NOMO-1 (cell line): ENCODE measurements around the gene C1QB.

Experiments
- DNase-seq, 2 experiments: peaks; one replicate each; lab custom pipeline; 2025; ENCODE audit not compliant: unreplicated experiment in 2 of 2; lab: John Stamatoyannopoulos, UW

The C1QB gene, protein sequence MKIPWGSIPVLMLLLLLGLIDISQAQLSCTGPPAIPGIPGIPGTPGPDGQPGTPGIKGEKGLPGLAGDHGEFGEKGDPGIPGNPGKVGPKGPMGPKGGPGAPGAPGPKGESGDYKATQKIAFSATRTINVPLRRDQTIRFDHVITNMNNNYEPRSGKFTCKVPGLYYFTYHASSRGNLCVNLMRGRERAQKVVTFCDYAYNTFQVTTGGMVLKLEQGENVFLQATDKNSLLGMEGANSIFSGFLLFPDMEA

DNA sequence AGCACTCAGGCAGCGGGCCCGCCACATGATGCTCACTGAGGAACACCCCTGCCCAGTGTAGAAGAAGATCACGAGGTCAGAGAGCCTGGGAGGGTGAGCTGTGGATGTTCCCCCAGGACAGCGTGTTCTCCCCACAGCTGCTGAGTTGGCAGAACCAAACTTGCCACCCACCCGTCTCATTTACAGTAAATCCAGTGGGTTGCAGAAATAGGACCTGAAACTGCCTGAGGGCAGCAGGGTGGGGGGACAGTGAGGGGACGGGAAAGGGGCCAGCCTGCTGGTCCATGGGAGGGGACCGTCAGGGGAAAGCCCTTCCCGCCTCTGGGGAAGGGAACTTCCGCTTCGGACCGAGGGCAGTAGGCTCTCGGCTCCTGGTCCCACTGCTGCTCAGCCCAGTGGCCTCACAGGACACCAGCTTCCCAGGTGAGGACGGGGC, at the start of gene C1QB:
Gene C1QB, plus strand, starts transcription at position 356 of the 436 bp plus-strand sequence. CDS start 6,227 bp downstream, outside the sequence.
- DNase-seq = no peak

DNA sequence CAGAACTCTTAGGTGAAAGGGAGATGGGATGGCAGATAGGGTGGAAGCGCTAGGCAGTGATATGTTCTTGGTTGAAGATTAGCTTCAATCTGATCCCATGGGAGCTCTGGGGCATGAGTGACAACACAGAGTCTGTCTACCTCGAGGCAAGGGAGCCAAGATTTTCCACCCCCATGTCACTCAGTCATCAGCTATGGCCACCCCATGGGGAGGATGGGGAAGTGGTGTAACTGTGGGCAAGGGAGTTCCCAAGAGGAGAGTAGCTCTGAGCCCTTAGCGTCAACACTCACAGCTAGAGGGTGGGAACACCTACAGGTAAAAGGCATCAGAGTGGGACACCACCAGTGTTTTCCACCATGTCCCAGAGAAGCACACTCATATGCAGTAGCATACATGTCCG, 46.9 kb upstream of the C1QB start:
- DNase-seq = no peak

DNA sequence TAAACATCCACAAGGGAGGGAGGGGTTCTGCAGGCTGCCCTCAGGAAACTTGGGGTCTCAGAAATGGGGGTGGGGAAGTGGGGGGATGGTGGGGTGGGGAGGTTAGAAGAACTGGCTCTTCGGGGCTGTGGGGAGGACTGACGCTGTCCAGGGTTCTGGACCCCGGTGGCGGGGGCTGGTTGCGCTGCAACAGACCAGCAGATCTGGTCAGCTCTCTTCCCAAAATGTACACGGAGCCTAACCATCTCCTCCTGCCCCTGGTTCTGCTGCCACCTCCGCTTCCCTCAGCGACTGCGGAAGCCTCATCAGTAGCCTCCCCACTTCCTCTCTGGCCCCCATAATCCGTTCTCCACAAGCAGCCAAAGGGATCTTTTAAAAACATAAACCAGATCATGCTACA, 45.9 kb upstream of the C1QB start:
- DNase-seq = no peak

DNA sequence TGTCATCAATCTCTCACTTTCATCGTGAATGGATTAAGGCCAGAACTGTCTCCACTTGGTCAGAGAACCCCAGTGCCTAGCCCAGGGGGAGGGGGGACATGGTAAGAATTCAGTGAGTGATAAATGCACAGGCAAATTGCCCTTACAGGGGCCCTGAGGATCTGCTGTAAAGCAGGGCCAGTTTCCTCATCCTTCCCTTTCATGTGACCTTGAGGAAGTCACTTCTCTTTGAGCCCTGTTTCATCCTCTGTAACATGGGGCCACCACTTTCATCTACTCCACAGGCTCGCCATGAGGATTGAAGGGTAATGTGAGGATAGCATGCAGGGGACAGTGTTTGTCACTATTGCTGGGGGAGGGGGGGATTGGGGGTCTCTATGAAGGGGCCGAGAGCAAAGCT, 44.7 kb upstream of the C1QB start:
- DNase-seq = no peak

DNA sequence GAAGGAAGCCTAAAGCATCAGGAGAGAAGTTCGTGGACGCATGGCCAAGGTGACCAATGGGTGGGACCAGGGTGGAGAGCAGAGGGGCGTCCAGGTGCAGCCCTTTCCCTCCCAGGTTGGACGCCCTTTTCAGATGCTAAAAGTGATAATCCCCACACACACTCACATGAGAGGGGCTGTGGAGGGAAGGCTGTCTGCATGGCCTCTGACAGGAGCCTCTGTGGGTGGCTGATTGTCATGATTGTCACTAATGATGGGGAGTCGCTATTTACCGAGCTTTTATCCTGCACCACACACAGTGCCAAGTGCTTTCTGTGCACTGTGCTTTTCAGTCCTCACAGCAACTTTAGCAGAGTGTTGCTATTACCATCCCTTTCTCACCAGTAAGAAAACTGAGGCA, 43.7 kb upstream of the C1QB start:
- no peak for DNase-seq

DNA sequence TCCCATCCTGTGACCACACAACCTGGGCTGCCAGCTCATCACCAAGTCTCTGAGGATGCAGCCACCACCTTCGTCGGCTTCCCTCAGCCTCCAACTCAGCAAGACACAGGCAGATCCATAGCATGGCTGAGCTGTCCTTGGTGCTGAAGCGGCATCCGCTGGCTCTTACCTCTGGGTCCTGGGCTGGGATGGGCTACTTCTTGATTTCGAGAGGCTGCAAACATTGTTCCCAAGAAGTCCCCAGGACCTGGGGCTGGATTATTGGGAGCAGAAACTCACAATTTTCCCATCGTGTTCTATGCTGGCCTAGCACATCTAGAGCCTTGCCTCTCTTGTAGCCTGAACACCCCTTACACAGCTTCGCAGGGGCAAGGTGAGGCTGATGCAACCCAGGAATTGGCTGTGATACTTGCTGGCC, 41.5 kb upstream of the C1QB start:
- peak; percentile 24 to 39 for DNase-seq

DNA sequence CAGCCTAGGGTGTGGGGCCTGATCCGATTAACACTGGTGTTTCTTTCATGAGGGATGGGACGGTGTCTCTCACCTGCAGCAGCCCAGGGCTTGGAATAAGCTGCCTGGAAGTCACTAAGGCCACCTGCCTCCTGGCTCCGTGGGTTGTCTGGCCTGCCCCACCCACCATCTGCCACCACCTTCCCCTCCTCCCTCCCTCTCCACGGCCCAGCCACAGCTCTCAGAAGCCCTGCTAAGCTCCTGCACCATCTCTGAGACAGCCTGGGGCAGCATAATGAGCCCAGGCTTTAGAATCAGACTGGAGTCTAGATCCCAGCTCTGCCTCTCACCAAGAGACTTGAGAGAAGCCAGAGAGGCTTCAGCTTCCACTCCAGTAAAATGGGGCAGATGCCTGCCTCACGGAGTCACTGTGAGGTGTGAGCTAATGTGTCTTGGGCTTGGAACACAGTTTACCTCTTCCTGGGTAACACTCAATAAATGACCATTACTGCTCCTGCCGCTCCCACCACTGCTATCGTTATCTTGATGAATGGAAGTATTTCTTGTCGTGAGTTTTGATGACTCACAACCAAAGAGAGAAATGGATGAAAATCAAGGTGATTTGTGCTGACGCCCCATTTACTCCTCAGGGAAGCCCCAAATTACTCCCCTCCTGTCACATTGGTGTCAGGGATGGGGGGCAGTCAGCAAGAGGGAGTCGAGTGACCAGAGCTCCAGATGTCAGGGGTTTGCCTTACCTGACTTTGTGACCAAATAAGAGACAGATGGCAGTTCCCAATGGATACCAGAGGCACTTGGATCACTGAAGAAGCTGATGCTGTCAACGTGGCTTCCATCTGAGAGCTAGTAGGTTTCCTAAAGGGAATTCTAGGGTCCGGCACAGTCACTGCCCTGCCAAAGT, 40.1 kb upstream of the C1QB start:
- no peak for DNase-seq

DNA sequence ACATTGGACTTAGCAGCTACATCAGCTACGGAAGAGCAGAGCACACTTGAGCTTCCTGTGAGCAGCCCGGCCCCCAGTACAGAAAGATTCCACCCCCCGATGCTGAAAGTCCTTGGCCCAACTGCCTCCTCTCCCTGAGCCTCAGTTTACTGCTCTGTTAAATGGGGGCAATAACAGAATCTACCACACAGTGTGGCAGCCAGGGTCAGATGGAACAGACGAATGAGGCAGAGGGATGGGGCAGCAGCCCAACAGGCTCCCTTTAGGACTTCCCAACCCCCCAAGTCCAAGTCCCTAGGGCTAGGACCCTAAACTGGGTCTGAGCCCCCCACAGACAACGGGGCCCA, 39.5 kb upstream of the C1QB start:
- DNase-seq = no peak

DNA sequence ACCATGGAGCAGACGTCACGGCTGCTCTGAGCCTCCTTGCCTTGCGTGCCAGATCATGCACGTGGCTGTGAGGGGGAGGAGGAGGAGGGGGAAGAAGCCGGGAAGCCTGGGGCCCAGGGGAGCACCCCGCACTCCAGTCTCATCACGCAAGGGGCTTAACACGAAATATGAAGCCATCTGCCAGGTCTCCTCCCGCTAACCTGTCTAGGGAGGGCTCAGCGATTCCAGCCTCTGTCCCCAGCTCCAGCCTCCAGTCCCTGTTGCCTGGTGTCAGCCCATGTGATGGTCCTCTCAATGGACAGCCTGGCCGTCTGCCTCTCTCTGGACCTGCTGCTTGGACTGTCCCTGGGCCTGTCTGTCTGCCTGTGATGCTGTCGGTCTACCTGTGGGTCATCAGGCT, 39.1 kb upstream of the C1QB start:
- no peak for DNase-seq

DNA sequence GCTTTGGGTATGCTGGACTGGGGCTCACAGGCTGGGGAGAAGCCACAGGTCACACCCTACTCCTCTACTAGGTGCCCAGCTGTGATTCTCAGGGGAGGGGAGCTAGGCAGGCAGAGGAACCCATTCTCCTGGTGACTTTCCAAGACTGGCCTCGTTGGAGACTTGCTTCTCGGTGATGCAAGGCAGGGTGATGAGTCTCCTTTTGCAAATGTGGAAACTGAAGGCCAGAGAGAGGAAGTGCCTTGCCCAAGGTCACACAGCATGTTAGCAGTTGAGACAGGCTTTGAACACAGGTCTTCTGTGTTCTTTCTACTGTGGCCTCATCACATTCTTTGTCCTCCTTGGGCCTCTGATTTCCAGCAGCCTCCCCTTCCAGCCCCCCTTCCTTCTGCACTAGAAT, 37.1 kb upstream of the C1QB start:
- DNase-seq = no peak

DNA sequence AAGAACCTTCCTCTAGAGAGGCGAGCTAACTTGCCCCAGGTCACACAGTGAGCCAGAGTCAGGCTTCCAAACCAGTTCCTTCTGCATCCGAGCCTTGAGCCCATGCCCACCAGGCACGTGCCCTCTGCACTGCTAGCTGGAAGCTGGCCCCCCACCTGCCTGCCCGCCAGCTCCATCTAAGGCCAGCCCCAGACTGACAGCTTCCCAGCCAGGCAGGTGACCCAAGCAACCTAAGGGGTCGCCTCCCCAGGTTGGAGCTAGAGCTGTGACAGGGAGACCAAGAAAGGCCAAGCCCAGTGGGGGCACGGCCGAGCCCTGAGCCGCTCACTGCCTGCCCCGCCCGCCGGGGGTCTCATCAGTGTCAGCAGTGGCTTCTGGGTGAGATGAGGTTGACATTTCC, 36.5 kb upstream of the C1QB start:
- no peak for DNase-seq

DNA sequence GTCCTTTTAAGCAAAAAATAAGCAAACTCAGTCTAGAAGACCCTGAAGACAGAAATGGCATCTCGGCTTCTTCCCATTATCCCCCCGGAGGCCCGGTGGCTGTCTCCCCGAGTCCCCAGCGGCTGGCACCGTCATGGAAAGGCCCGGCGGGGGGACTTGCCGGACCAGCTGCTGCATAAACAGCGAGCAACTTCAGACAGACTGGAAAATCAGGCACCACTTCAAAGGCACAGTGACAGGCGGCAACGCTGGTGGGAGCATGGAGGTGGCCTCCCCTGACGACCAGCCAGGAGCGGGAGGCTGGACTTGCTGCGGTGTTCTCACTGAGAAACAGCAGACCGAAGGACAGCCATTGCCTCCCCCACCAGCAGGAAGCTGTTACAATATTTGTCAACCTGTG, 35.0 kb upstream of the C1QB start:
- no peak for DNase-seq

DNA sequence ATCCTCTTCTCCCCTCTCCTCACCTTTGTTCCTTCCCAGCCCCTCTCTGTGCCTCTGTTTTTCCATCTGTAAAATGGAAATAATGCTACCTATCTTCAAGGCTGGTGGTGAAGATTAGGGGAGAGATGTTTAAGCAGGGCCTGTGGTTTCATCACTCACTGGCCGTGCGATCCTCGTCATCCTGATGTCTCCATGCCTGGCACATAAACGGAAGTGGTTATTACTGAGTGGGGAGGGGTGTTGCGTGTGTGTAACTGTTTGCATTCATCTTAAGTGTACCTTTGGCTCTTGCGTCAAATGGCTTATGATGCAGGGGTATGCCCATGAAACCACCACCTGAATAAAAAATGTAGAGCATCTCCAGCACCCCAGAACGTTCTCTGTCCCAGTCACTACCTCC, 33.8 kb upstream of the C1QB start:
- peak; percentile 74 to 76 for DNase-seq

DNA sequence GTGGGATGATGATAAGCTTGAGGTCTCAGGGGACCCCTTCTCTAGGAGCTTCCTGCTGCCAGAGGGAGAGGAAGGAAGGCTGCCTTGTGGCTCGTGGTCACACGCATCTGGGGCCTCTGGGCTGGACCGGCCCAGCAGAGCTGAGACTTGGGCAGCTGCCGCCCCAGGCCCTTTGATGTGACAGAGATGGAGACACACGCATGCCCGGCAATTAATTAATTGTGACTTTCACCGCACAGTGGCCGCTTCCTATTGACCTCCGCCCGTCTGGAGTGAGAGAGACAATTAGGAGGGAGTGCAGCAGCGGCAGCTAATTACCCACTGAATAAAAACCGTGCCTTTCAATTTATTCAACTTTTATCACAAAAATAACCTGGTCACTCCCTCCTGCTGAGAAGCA, 33.2 kb upstream of the C1QB start:
- no peak for DNase-seq

DNA sequence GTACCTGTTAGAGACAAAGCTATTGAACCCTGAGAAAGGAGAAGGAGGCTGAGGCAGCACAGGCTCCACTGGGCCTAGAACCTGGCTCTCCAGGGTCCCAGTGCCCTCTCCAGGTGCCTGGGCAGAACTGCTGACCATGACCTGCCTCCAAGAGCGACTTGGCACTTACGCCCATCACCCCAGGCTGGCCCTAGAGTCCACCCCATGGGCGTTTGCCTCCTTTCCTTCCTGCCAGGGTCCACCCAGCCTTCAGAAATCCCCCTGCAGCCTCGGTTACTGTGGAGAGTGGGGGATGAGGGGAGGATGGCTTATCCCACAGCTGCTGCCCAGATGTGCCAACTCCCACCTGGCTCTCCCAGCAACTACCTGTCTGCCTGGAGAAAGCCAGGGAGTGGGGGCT, 31.3 kb upstream of the C1QB start:
- DNase-seq = no peak

DNA sequence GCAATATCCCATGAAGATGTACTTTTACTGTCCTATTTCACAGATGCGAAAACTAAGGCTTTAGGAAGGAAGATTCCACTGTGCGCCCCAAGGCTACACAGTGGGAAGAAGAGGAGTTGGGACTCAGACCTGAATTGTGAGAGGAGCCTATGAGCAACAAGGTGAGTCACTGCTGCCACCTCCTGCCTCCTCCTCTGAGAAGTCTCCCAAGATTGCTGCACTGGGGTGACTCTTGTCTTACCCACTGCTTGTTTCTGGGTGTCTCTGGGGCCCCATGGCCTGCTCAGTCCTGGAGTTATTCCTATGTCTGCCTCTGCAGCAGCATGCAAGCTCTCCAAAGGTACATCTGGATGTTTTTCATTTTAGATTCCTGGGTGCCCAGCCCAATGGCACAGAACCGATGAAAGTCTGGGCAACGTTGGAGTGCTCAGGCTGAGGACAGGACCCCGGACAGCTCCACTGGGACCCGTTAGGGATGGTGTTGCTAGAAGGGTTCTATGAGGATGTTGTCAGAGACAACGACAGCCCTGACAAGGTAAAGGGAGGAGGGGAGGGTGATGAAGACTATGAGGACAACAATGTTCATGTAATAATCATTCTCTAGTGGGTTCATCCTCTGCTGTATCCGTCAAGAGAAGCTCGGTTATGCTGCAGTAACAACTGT, 27.6 kb upstream of the C1QB start:
- DNase-seq = no peak

DNA sequence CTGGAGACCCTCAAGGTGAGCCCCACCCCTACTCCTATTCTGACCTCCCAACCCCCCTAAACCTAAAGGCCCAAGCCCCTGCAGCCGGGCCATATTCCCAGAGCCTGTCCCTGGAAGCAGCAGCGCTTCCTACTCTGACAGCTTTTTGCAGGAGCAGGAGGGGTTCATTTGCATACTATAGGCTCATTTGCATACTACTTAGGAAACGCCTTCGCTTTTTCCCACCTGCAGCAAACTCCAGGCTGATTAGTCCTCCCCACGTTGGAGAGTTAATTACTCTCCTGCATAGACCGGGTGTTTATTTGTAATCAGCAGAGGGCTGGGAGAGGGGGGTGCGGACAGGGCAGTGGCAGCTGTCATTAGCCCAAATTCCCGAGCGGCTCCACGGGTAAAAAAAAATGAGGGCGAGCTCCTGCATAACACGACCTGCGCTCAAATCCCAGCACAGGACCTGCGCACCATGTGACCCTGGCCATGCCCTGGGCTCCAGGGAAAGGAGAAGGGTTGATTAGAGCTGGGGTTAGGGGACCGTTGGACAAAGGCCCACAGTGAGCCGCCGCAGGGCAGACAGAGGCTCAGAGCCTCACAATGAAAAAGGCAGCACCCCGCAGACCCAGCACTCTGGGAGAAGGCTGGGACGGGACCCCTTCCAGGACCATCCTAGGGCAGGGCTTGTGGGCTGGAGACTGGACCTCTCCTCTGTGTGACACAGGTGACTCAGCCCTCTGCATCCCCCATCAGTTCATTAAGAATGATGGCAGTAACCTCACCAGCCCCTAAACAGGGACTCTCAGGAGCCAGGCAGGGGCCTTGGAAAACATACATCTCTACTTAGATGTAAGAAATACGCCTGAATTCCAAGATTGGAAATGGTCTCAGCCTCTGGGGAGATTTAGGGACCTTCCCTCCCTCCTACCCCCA, 26.5 kb upstream of the C1QB start:
- no peak for DNase-seq

DNA sequence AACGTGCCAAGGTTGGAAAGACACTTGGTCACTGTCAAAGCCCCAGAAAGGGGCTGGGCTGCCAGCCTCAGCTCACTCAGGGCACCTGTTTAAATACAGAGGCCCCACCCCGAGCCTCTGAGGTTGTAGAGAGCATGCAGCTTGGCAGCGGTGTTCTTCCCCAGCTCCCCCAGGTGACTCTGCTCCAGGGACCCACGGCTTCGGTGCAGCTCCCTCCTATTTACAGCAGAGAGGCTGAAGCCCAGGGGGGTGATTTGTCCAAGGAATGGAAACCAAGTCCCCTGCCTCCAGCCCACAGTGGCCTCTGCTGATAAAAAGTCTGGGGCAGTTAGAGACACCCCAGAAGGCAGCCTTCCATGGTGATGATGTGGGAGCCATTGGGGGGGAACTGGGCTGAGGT, 25.7 kb upstream of the C1QB start:
- no peak for DNase-seq

DNA sequence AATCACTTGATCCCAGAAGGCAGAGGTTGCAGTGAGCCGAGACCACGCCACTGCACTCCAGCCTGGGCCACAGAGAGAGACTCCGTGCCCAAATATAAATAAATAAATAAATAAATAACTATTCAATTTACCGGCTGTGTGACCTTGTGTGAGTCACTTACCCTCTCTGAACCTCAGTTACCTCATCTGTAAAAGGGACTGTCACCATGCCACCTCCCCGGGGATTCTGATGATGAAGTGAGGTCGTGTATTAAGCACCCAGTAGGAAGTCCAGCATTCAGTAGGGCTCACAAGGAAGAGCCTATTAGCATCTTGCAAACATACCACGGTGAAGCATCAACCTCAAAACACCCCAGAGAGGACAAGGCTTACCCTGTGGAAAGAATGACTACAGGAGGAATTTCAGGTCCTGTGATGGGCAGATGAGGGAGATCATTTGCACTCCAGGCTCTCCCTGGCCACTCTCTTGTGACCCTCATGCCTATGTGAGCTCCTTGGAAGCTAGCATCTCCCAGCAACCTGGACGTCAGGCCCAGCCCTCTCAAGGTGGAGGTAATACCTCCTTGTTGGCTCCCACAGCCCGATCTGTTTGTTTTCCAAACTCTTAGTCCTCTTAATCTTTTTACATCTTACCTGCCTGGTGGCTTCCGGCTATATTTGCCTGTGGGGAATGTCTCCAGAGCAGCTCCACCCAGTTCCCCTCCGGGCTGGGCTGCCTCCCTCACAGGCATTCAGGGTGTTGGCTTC, 24.2 kb upstream of the C1QB start:
- DNase-seq = no peak

DNA sequence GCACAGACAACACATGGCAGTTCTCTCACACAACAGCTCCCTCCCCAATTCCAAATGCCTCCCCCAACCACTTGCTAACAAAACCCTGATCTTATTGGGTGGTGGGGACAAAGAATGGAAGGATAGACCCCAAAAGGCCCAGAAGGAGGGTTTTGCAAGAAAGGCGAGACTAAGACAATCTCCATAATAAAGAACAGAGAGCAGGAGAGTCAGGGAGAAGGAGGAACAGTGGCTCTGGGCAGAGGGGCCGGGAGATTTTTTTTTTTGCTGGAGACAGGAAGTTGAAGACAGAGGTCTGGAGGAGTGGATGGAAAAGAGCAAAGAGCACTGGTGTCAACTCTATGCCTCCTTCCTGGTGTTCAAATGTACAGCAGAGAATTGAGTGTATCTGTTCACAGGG, 23.1 kb upstream of the C1QB start:
- DNase-seq = no peak
